Measurements from ENCODE around the gene ZNF792.
"Not testable (repeated sequence)": the region's sequence is repeated elsewhere in the genome, so short reads cannot be mapped to it uniquely, and the experiment has no call there.

Gene ZNF792

GRCh38 chr19:34998777-34999497 is 34.9 kb upstream of the ZNF792 start:
- DNase-seq: no peak

GRCh38 chr19:34998224-34998623 is 34.2 kb upstream of the ZNF792 start:
- DNase-seq: not testable (repeated sequence)

GRCh38 chr19:34997071-34997617 is 33.1 kb upstream of the ZNF792 start:
- no peak for DNase-seq

- no peak for DNase-seq
These were observed 31.5 kb upstream of the ZNF792 start for GRCh38 chr19:34995551-34995950.

- no peak for DNase-seq
These were observed 30.9 kb upstream of the ZNF792 start for GRCh38 chr19:34994643-34995541.

- no peak for DNase-seq
These were observed 30.2 kb upstream of the ZNF792 start for GRCh38 chr19:34994286-34994642.

GRCh38 chr19:34992582-34992981 is 28.6 kb upstream of the ZNF792 start:
- DNase-seq: not testable (repeated sequence)

GRCh38 chr19:34991542-34992333 is 27.7 kb upstream of the ZNF792 start:
- no peak for DNase-seq

- peak; percentile 31 for DNase-seq
These were observed 26.7 kb upstream of the ZNF792 start for GRCh38 chr19:34990578-34991192.

- no peak for DNase-seq
These were observed 25.3 kb upstream of the ZNF792 start for GRCh38 chr19:34989298-34989697.

GRCh38 chr19:34988119-34988518 is 24.1 kb upstream of the ZNF792 start:
- no peak for DNase-seq

GRCh38 chr19:34985249-34986022 is 21.4 kb upstream of the ZNF792 start:
- DNase-seq: no peak

GRCh38 chr19:34984287-34984686 is 20.3 kb upstream of the ZNF792 start:
- no peak for DNase-seq

GRCh38 chr19:34983786-34984185 is 19.8 kb upstream of the ZNF792 start:
- no peak for DNase-seq

GRCh38 chr19:34982275-34982674 is 18.2 kb upstream of the ZNF792 start:
- no peak for DNase-seq

GRCh38 chr19:34979819-34980640 is 16.0 kb upstream of the ZNF792 start:
- DNase-seq: no peak

- DNase-seq: no peak
These were observed 12.6 kb upstream of the ZNF792 start for GRCh38 chr19:34976611-34977010.

GRCh38 chr19:34975056-34975455 is 11.0 kb upstream of the ZNF792 start:
- DNase-seq: no peak

GRCh38 chr19:34974646-34975045 is 10.6 kb upstream of the ZNF792 start:
- no peak for DNase-seq

- no peak for DNase-seq
These were observed 8.2 kb upstream of the ZNF792 start for GRCh38 chr19:34972163-34972705.

Measured in activated CD4-positive, alpha-beta T cell treated with anti-CD3 and anti-CD28 coated beads, Interleukin-10, Interleukin-2, amounts not matched to agents 100 ng/mL and 50 ng/mL, durations not matched to agents 16 hours and 8 hours (primary cell).